Glutamatergic neuron (in vitro differentiated cells): ENCODE measurements around the gene DCBLD1. TPM values are rescaled to one million over a fixed set of nuclear protein-coding genes. Genes with fewer than 3 reads are reported as not detected.

Experiments
- DNase-seq: peaks from one replicate; pipeline ENCODE4 v3.0.0; 2022
- H3K27ac Mint-ChIP-seq: one replicate; pipeline ENCODE4 v1.8.0; 2020; ENCODE audit warnings: mild to moderate bottlenecking, mixed read lengths, inconsistent platforms; ENCODE audit not compliant: unreplicated experiment
- H3K27me3 Mint-ChIP-seq: one replicate; pipeline ENCODE4 v1.8.0; 2020; ENCODE audit warnings: mild to moderate bottlenecking, moderate library complexity, mixed read lengths, inconsistent platforms; ENCODE audit not compliant: unreplicated experiment
- H3K36me3 Mint-ChIP-seq: one replicate; pipeline ENCODE4 v1.8.0; 2020; ENCODE audit warnings: mild to moderate bottlenecking, mixed read lengths, inconsistent platforms; ENCODE audit not compliant: unreplicated experiment
- H3K4me1 Mint-ChIP-seq: one replicate; pipeline ENCODE4 v1.8.0; 2020; ENCODE audit warnings: mild to moderate bottlenecking, low read depth, mixed read lengths, inconsistent platforms; ENCODE audit not compliant: unreplicated experiment
- H3K4me3 Mint-ChIP-seq: one replicate; pipeline ENCODE4 v1.8.0; 2020; ENCODE audit warnings: mild to moderate bottlenecking, mixed read lengths, inconsistent platforms; ENCODE audit not compliant: unreplicated experiment
- H3K9me3 Mint-ChIP-seq: one replicate; pipeline ENCODE4 v1.8.0; 2020; ENCODE audit warnings: mild to moderate bottlenecking, moderate library complexity, mixed read lengths, inconsistent platforms; ENCODE audit not compliant: unreplicated experiment
- total RNA-seq: library from RNA; stranded (reverse); fragmentation: NEBNext Ultra II Directional; extraction: Animal tissue kit (Norgen Biotek cat#: 25700); gene quantifications from one replicate; pipeline ENCODE4 v1.2.1, GENCODE V29; 2021; ENCODE audit not compliant: unreplicated experiment
- TF ChIP-seq, protein P1 (sequence below): fragments of 200-600 bp; sonication (generic); IDR thresholded peaks from one replicate; pipeline ENCODE4 v1.5.0; 2021; ENCODE audit not compliant: partially characterized antibody, unreplicated experiment

Gene DCBLD1
- total RNA-seq, 1 donor from 2014 or later = 25.1 TPM

DNA sequence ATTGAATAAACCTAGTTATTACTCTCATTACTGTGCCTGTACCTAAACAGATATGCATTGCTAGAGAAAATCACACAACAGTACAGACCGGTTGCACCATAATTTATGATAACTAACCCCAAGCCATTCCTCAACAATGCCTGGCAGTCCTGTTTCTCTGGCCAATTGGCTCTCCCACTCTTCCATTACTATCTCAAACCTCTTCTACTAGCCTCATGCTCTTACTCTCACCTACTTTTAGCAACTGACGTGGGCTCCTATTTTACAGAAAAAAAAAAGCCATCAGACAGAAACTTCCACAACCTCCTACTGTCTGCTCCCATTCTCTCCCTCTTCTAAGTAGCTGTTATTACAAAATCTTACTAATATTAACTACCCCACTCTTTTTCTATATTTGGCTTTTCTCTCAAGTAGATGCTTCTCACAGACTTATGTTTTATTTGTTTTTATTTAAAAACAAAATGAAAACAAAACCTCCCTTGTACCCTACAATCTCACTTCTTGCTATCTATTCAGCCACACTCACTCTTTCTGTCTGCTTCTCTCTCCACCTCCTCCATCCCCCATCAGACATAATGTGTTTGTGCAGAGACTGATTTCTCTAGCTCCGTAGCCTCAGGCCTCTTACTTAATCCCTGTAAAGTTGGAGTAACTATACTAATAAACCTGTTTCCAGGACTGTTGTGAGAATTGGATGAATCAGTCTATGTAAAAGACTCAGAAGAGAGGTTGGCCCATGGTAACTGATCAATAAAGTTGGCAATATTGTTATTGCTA, 110.7 kb downstream of the DCBLD1 start:
- DNase-seq = no peak
- no peak overlapping the region for H3K4me3 Mint-ChIP-seq
- TF ChIP-seq, protein P1, sequence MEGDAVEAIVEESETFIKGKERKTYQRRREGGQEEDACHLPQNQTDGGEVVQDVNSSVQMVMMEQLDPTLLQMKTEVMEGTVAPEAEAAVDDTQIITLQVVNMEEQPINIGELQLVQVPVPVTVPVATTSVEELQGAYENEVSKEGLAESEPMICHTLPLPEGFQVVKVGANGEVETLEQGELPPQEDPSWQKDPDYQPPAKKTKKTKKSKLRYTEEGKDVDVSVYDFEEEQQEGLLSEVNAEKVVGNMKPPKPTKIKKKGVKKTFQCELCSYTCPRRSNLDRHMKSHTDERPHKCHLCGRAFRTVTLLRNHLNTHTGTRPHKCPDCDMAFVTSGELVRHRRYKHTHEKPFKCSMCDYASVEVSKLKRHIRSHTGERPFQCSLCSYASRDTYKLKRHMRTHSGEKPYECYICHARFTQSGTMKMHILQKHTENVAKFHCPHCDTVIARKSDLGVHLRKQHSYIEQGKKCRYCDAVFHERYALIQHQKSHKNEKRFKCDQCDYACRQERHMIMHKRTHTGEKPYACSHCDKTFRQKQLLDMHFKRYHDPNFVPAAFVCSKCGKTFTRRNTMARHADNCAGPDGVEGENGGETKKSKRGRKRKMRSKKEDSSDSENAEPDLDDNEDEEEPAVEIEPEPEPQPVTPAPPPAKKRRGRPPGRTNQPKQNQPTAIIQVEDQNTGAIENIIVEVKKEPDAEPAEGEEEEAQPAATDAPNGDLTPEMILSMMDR = no peak
- H3K27me3 Mint-ChIP-seq = no peaks in the 10 kb centered on the region
- H3K27ac Mint-ChIP-seq = no peak overlapping the region
- peaks cover 10% of the 10 kb centered on the region for H3K36me3 Mint-ChIP-seq
- H3K9me3 Mint-ChIP-seq = peaks cover 5% of the 10 kb centered on the region
- no peaks in the 10 kb centered on the region for H3K4me1 Mint-ChIP-seq

DNA sequence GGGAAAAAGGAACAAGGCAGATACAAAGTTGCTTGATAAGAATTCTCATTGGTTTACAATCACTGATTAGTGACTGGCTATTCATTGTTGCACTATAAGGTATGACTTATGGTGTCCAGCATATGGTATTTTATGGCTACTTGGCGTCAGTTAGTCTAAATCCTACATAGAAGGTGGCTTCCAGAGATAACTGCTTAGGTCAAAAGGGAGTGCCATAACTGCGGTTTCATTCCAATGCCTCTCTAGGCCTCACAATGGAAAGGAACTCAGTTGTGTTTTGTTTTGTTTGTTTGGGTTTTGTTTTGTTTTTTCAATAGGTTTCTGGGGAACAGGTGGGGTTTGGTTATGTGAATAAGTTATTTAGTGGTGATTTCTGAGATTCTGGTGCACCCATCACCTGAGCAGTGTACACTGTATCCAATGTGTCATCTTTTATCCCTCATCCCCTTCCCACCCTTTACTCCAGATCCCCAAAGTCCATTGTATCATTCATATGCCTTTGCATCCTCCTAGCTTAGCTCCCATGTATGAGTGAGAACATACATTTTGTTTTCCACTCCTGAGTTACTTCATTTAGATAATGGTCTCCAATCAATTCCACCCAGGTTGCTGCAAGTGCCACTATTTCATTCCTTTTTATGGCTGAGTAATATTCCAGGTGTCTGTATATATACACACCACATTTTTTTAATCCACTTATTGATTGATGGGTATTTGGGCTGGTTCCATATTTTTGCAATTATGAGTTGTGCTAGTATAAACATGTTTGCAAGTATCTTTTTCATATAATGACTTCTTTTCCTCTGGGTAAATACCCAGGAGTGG, 112.8 kb downstream of the DCBLD1 start:
- no peak overlapping the region for H3K27ac Mint-ChIP-seq
- no peak overlapping the region for H3K4me3 Mint-ChIP-seq
- H3K36me3 Mint-ChIP-seq = peaks cover 10% of the 10 kb centered on the region
- no peaks in the 10 kb centered on the region for H3K27me3 Mint-ChIP-seq
- H3K4me1 Mint-ChIP-seq = peaks cover 6% of the 10 kb centered on the region
- DNase-seq = no peak
- TF ChIP-seq, protein P1 = no peak
- H3K9me3 Mint-ChIP-seq = peaks cover 4% of the 10 kb centered on the region

DNA sequence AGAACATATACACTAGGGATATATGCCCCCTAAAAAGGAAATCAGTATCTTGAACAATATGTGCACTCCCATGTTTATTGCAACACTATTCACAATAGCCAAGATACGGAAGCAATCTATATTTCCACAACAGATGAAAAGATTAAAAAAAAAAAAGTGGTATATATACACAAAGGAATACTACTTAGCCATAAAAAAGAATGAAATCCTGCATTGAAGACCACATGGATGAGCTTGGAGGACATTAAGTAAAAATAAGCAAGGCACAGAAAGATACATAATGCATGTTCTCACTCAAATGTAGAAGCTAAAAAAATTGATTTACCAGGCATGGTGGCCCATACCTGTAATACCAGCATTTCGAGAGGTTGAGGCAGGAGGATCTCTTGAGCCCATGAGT, 115.3 kb downstream of the DCBLD1 start:
- Mint-ChIP-seq H3K4me1 (peaks cover 6% of the 10 kb centered on the region), H3K9me3 (peaks cover 6% of the 10 kb centered on the region), H3K36me3 (peaks cover 6% of the 10 kb centered on the region), H3K27me3 (peaks cover 5% of the 10 kb centered on the region), H3K27ac (no peak overlapping the region), H3K4me3 (no peak overlapping the region)
- TF ChIP-seq, protein P1 = no peak
- no peak for DNase-seq

Other genes starting within 250 kb of the DCBLD1 start
- gene VGLL2, start 217.1 kb upstream of the DCBLD1 start, total RNA-seq = not detected
- not detected for gene ROS1, start 56.7 kb upstream of the DCBLD1 start, total RNA-seq
- gene GOPC, start 119.8 kb downstream of the DCBLD1 start, total RNA-seq = 33.4 TPM
- 20.0 TPM for gene NUS1, start 192.8 kb downstream of the DCBLD1 start, total RNA-seq